Measurements from ENCODE around the gene COMMD1. TPM values are rescaled to one million over a fixed set of nuclear protein-coding genes. Genes with fewer than 3 reads are reported as not detected.

The COMMD1 gene
- polyA plus RNA-seq, 1 of the 3 experiments (the other 2 are of a cell fraction) = 32.5 TPM

- no peak for TF ChIP-seq USF2 (IDR thresholded peaks at IDR 0.05; ENCODE audit: borderline replicate concordance, low read depth, low read length)
- no peak for TF ChIP-seq GABPA (IDR thresholded peaks at IDR 0.05; ENCODE audit: low read depth)
- no peak for TF ChIP-seq FOXM1 (IDR thresholded peaks at IDR 0.05; ENCODE audit: low read depth)
- TF ChIP-seq GATA2 (CRISPR knock-in tag; IDR thresholded peaks at IDR 0.05) = no peak
Measured at GRCh38 chr2:62045017-62045543, 139.6 kb downstream of the COMMD1 start (continued).

- Histone ChIP-seq H3K27ac (ENCODE audit: low read depth in 2 of 2, low read length in 1 of 2) (no peak overlapping the region), H3K9me2 (no peaks in the 10 kb centered on the region), H3K4me3 (ENCODE audit: low read depth in 2 of 2, low read length in 1 of 2) (no peak overlapping the region), H2AFZ (ENCODE audit: low read depth) (no peak overlapping the region), H3F3A (replicated peaks; ENCODE audit: insufficient read depth) (no peaks in the 10 kb centered on the region), H3K27me3 (ENCODE audit: insufficient read depth) (no peaks in the 10 kb centered on the region), H4K20me1 (ENCODE audit: insufficient read depth) (no peaks in the 10 kb centered on the region), H3K79me2 (ENCODE audit: insufficient read depth) (no peaks in the 10 kb centered on the region), H3K4me1 (ENCODE audit: control insufficient read depth in 1 of 2, insufficient read depth in 2 of 2, low read depth in 1 of 2, low read length in 1 of 2) (peaks cover 0 to 3% of the 10 kb centered on the region in 2 experiments; a peak in 1 of 4 replicates), H3K9ac (no peak overlapping the region), H3K4me2 (no peak overlapping the region), H3K36me3 (replicated peaks in 1 of 2; ENCODE audit: control insufficient read depth in 1 of 2, insufficient read depth in 2 of 2, low read length in 1 of 2) (no peaks in the 10 kb centered on the region), H3K9me3 (peaks cover 12% of the 10 kb centered on the region; the same call in 1 of the 2 replicates)
- ChIA-PET POLR2A (no interaction called here), CTCF (no interaction called here)
- WGBS (ENCODE audit: low lambda C conversion rate) = 70% methylated on average over 1 of the region's 1 CpG
- no peak for DNase-seq
- TF ChIP-seq FOXJ3 (CRISPR knock-in tag; IDR thresholded peaks at IDR 0.05) = no peak
- no peak for TF ChIP-seq MEF2A (IDR thresholded peaks at IDR 0.05; ENCODE audit: borderline replicate concordance, low read depth)
- TF ChIP-seq TAF1 (IDR thresholded peaks at IDR 0.05; ENCODE audit: borderline replicate concordance, low read depth, low read length) = no peak
- TF ChIP-seq YY1 (IDR thresholded peaks at IDR 0.05; ENCODE audit: low read depth) = no peak
- TF ChIP-seq GATA2 (CRISPR knock-in tag; IDR thresholded peaks at IDR 0.05) = no peak
- TF ChIP-seq RAD21 (IDR thresholded peaks at IDR 0.05; ENCODE audit: low read length) = no peak
- TF ChIP-seq FOXM1 (IDR thresholded peaks at IDR 0.05; ENCODE audit: low read depth) = no peak
- no peak for TF ChIP-seq ZBTB33 (IDR thresholded peaks at IDR 0.05; ENCODE audit: borderline replicate concordance, low read depth)
- TF ChIP-seq RCOR1 (IDR thresholded peaks at IDR 0.05; ENCODE audit: low read length) = no peak
- TF ChIP-seq ELF1 (IDR thresholded peaks at IDR 0.05) = no peak
- TF ChIP-seq SIN3A (IDR thresholded peaks at IDR 0.05; ENCODE audit: borderline replicate concordance, low read depth, low read length) = no peak
- TF ChIP-seq PBX3 (IDR thresholded peaks at IDR 0.05) = no peak
- TF ChIP-seq EZH2phosphoT487 (IDR thresholded peaks at IDR 0.05; ENCODE audit: borderline replicate concordance, low read depth) = no peak
- no peak for TF ChIP-seq SMC3 (IDR thresholded peaks at IDR 0.05; ENCODE audit: low read depth, low read length)
Measured at GRCh38 chr2:62046141-62046540, 140.7 kb downstream of the COMMD1 start.
